ENCODE results near the gene DNAJC4. TPM values are rescaled to one million over a fixed set of nuclear protein-coding genes. Genes with fewer than 3 reads are reported as not detected.

Gene DNAJC4
- total RNA-seq, 1 experiment from 2014 or later: 24.2 TPM

GRCh38 chr11:64224891-64225607 is 5.3 kb upstream of the DNAJC4 start:
- peaks cover 0 to 15% (median 14%) of the 10 kb centered on the region in 3 experiments; a peak in 4 of 7 replicates for H3K36me3 Mint-ChIP-seq (ENCODE audit: insufficient read depth in 1 of 3, low read depth in 3 of 3)

More at GRCh38 chr11:64224891-64225607, 5.3 kb upstream of the DNAJC4 start:
- Histone ChIP-seq H3K4me2 (ENCODE audit: insufficient read depth, insufficient read length, low read length) (peak overlapping the region; percentile 50), H4K91ac (ENCODE audit: insufficient read length, low read depth, low read length) (no peak overlapping the region), H2BK12ac (ENCODE audit: insufficient read length, low read depth, low read length) (no peak overlapping the region), H4K8ac (replicated peaks; ENCODE audit: insufficient read length, low read depth, low read length) (no peak overlapping the region), H3T11ph (ENCODE audit: low read length) (no peak overlapping the region), H4K5ac (ENCODE audit: insufficient read length, low read depth, low read length) (no peak overlapping the region), H3K27me3 (ENCODE audit: insufficient read depth, low read length) (no peaks in the 10 kb centered on the region), H3K4ac (ENCODE audit: low read depth, low read length) (no peak overlapping the region), H3K4me1 (ENCODE audit: insufficient read depth, low read length) (0 out of 2 replicates have a peak, but pooled peaks cover 3% of the 10 kb centered on the region), H4K20me1 (ENCODE audit: control insufficient read depth, insufficient read depth, insufficient read length) (no peaks in the 10 kb centered on the region), H3K23me2 (ENCODE audit: insufficient read length, low read depth, low read length, poor library complexity, severe bottlenecking) (peaks cover 17% of the 10 kb centered on the region), H3K79me1 (ENCODE audit: insufficient read depth, low read depth, low read length, poor library complexity, severe bottlenecking) (no peaks in the 10 kb centered on the region), H3K79me2 (ENCODE audit: insufficient read depth, low read length) (no peaks in the 10 kb centered on the region), H2BK20ac (ENCODE audit: low read depth, low read length, poor library complexity, severe bottlenecking) (no peak overlapping the region), H2AK5ac (ENCODE audit: insufficient read length, low read length) (no peak overlapping the region), H3K9ac (ENCODE audit: extremely low read depth, insufficient read length, low read length) (no peak overlapping the region), H3K56ac (ENCODE audit: insufficient read length, low read depth, low read length) (no peak overlapping the region), H2BK15ac (ENCODE audit: low read depth, low read length) (no peak overlapping the region), H3K18ac (ENCODE audit: insufficient read length, low read depth, low read length) (no peak overlapping the region), H3K23ac (ENCODE audit: insufficient read length, low read depth, low read length) (no peak overlapping the region), H3K9me3 (ENCODE audit: control insufficient read depth, low read depth, low read length) (no peaks in the 10 kb centered on the region), H2AFZ (ENCODE audit: low read length) (no peak overlapping the region), H3K27ac (ENCODE audit: insufficient read length, low read depth, low read length) (no peak overlapping the region), H2BK120ac (ENCODE audit: low read depth, low read length, poor library complexity, severe bottlenecking) (no peak overlapping the region), H2BK5ac (ENCODE audit: insufficient read length, low read length) (no peak overlapping the region), H3K14ac (ENCODE audit: insufficient read depth, low read length) (no peak overlapping the region; the same call in 1 of the 2 replicates)
- Mint-ChIP-seq H3K27me3 (ENCODE audit: low read depth) (no peaks in the 10 kb centered on the region), H3K27ac (peak overlapping the region; percentile 47 to 70 (median 55); a peak in 4 of 7 replicates), H3K9me3 (no peaks in the 10 kb centered on the region), H3K4me1 (peaks cover 20 to 23% of the 10 kb centered on the region in 2 experiments), H3K4me3 (peak overlapping the region; percentile 80 to 91)
- no peak for DNase-seq
- WGBS (ENCODE audit: extremely low coverage, insufficient read length, low lambda C conversion rate): no CpG with 5 or more reads among the region's 22 CpGs
- no peak for TF ChIP-seq CTCF (conservative IDR thresholded peaks at IDR 0.05)

Measured in H9 (cell line).